Effector memory CD4-positive, alpha-beta T cell (primary cell): ENCODE measurements around the gene RGS6.

Experiments
- DNase-seq, 3 donors: peaks; one replicate each; pipeline ENCODE4 v3.0.0-alpha.2; 2020
- H3K27ac ChIP-seq: 2 replicates; pipeline ENCODE4 v1.7.0; 2013; ENCODE audit warnings: mild to moderate bottlenecking, low read length, moderate library complexity; ENCODE audit not compliant: insufficient read depth, poor library complexity, severe bottlenecking
- H3K27me3 ChIP-seq: replicated peaks from 2 replicates; pipeline ENCODE4 v1.7.0; 2013; ENCODE audit warnings: mild to moderate bottlenecking, low read length; ENCODE audit not compliant: insufficient read depth, control insufficient read depth, poor library complexity, severe bottlenecking
- H3K36me3 ChIP-seq: 2 replicates; pipeline ENCODE4 v1.7.0; 2013; ENCODE audit warnings: mild to moderate bottlenecking, low read length, moderate library complexity; ENCODE audit not compliant: control insufficient read depth, insufficient read depth
- H3K4me1 ChIP-seq: 2 replicates; pipeline ENCODE4 v1.7.0; 2013; ENCODE audit warnings: low read length, mild to moderate bottlenecking; ENCODE audit not compliant: control insufficient read depth, insufficient read depth, poor library complexity, severe bottlenecking
- H3K4me3 ChIP-seq: 2 replicates; pipeline ENCODE4 v1.7.0; 2013; ENCODE audit warnings: low read length, low read depth, mild to moderate bottlenecking; ENCODE audit not compliant: insufficient read depth, poor library complexity, severe bottlenecking
- H3K9me3 ChIP-seq: 2 replicates; pipeline ENCODE4 v1.7.0; 2013; ENCODE audit warnings: mild to moderate bottlenecking, low read length, moderate library complexity; ENCODE audit not compliant: control insufficient read depth

RGS6 gene

GRCh38 chr14:72610096-72610830, 678.0 kb downstream of the RGS6 start:
- DNase-seq: no peak
- Histone ChIP-seq H3K4me3 (no peak overlapping the region), H3K4me1 (no peaks in the 10 kb centered on the region), H3K27me3 (no peaks in the 10 kb centered on the region), H3K9me3 (no peaks in the 10 kb centered on the region), H3K36me3 (no peaks in the 10 kb centered on the region), H3K27ac (no peak overlapping the region)

GRCh38 chr14:72610831-72611200, 678.6 kb downstream of the RGS6 start:
- Histone ChIP-seq H3K27ac (no peak overlapping the region), H3K9me3 (no peaks in the 10 kb centered on the region), H3K4me3 (no peak overlapping the region), H3K27me3 (no peaks in the 10 kb centered on the region), H3K36me3 (no peaks in the 10 kb centered on the region), H3K4me1 (no peaks in the 10 kb centered on the region)
- no peak for DNase-seq

GRCh38 chr14:72611506-72611905, 679.3 kb downstream of the RGS6 start:
- H3K27me3 ChIP-seq: no peaks in the 10 kb centered on the region
- H3K36me3 ChIP-seq: no peaks in the 10 kb centered on the region
- DNase-seq: no peak
- no peaks in the 10 kb centered on the region for H3K4me1 ChIP-seq
- no peak overlapping the region for H3K27ac ChIP-seq
- no peak overlapping the region for H3K4me3 ChIP-seq
- no peaks in the 10 kb centered on the region for H3K9me3 ChIP-seq

GRCh38 chr14:72612041-72612440, 679.8 kb downstream of the RGS6 start:
- H3K9me3 ChIP-seq: no peaks in the 10 kb centered on the region
- no peak for DNase-seq
- H3K4me1 ChIP-seq: no peaks in the 10 kb centered on the region
- no peaks in the 10 kb centered on the region for H3K36me3 ChIP-seq
- no peak overlapping the region for H3K4me3 ChIP-seq
- no peak overlapping the region for H3K27ac ChIP-seq
- H3K27me3 ChIP-seq: no peaks in the 10 kb centered on the region

- no peak for DNase-seq
- H3K4me3 ChIP-seq: no peak overlapping the region
- H3K9me3 ChIP-seq: no peaks in the 10 kb centered on the region
- H3K27me3 ChIP-seq: no peaks in the 10 kb centered on the region
- no peak overlapping the region for H3K27ac ChIP-seq
- H3K36me3 ChIP-seq: no peaks in the 10 kb centered on the region
- no peaks in the 10 kb centered on the region for H3K4me1 ChIP-seq
Observed at GRCh38 chr14:72613231-72613974, 681.2 kb downstream of the RGS6 start.

GRCh38 chr14:72613975-72614319, 681.7 kb downstream of the RGS6 start:
- no peaks in the 10 kb centered on the region for H3K27me3 ChIP-seq
- no peak for DNase-seq
- no peaks in the 10 kb centered on the region for H3K9me3 ChIP-seq
- no peak overlapping the region for H3K27ac ChIP-seq
- no peaks in the 10 kb centered on the region for H3K4me1 ChIP-seq
- no peak overlapping the region for H3K4me3 ChIP-seq
- no peaks in the 10 kb centered on the region for H3K36me3 ChIP-seq

GRCh38 chr14:72614365-72614764, 682.1 kb downstream of the RGS6 start:
- Histone ChIP-seq H3K9me3 (no peaks in the 10 kb centered on the region), H3K4me1 (no peaks in the 10 kb centered on the region), H3K36me3 (no peaks in the 10 kb centered on the region), H3K4me3 (no peak overlapping the region), H3K27me3 (no peaks in the 10 kb centered on the region), H3K27ac (no peak overlapping the region)
- DNase-seq: no peak

GRCh38 chr14:72614891-72615415, 682.7 kb downstream of the RGS6 start:
- no peak overlapping the region for H3K4me3 ChIP-seq
- H3K27me3 ChIP-seq: no peaks in the 10 kb centered on the region
- H3K4me1 ChIP-seq: no peaks in the 10 kb centered on the region
- no peak overlapping the region for H3K27ac ChIP-seq
- no peaks in the 10 kb centered on the region for H3K36me3 ChIP-seq
- no peaks in the 10 kb centered on the region for H3K9me3 ChIP-seq
- no peak for DNase-seq

GRCh38 chr14:72615451-72616121, 683.4 kb downstream of the RGS6 start:
- H3K4me1 ChIP-seq: no peaks in the 10 kb centered on the region
- DNase-seq: no peak
- no peak overlapping the region for H3K4me3 ChIP-seq
- no peaks in the 10 kb centered on the region for H3K27me3 ChIP-seq
- no peaks in the 10 kb centered on the region for H3K9me3 ChIP-seq
- no peaks in the 10 kb centered on the region for H3K36me3 ChIP-seq
- no peak overlapping the region for H3K27ac ChIP-seq
